Activated CD4-positive, alpha-beta T cell treated with anti-CD3 and anti-CD28 coated beads, Interleukin-2, amount 50 U/mL, for 16 hours (primary cell): ENCODE data around the gene PLXNA2.

ENCODE experiments used
- DNase-seq: peaks from one replicate; pipeline ENCODE4 v3.0.0-alpha.2; 2020

The PLXNA2 gene

DNA sequence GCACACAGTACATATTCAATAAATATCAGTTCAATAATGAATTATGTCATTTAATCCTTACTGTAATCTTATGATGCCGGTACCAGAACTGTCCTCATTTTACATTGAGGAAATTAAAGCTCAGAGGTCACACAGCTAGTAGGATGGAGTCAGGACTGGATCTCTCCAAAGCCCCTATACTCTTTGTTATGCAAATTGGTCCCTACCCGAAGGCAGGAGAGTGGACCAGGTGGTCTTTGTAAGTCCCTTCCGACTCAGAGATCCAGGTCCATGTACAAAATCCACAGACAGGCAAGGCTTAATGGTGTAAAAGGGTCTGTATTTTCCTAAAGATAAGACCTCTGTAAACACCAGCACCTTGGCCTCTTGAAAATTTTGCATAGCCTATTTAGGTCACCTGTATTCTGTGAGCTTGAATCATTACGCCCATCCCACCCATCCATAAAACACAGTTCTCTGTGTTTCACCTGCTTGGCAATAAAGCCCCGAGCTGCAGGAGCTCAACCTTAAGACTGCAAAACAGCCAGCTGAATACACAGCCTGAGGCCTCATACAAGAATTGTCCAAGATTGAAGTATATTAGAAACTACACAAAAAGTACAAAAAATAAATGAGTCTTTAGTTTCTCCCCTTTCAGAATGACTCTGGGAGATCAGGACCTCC is 41.7 kb downstream of the PLXNA2 start:
- no peak for DNase-seq

DNA sequence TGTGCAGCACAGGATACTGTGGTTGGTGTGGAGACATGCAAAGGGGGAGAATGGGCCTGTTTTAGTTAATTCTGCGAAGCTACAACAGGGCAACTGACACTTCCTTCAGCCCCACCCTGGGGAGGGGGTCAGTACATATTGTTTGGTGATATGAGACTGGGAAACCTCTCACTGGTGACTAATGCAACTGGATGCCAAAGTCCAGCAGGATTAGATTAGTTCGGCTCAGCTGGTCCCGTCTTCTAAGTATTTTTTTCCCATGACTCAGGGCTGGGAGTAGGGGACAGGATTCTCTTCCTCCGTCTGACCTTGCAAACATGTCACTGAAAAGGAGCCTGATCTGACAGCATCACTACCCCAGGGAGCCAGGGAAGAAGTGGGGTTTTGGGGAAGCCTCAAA is 43.0 kb downstream of the PLXNA2 start:
- no peak for DNase-seq

DNA sequence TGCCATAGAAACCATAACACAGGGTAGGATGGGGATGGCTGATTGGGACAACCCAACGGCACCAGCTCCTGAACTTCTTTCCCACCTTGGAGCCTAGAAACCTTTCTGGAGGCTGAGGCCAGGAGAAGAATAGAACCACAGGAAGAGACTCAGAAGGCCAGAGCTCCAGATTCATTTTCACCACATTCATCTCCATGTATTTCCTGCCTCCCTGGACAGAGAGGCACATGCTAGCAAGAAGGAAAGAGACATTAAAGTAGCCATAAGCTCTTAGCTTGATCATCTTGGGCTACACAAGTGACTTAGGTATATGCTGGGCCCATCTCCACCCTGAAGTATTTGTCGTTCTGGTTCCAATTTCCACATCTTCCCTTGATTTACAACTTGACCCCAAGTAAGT is 44.1 kb downstream of the PLXNA2 start:
- no peak for DNase-seq

DNA sequence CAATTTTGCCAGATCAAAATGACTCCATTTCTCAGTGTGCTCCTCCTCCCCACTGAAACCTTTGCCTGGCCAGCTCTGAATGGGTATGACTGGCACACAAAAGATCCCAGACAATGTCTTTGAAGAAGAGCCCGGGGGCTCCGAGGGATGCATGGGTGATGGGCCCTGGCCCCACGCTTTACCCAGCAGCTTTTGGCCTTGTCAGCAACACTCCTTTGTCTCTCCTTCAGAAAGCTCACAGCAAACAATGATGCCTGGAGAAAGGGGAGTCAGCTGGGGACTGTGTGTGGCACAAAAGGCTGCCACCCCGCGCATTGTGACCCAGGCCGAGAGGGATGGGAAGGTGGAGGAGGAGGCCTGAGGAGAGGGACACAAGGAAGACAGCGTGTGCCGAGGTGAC is 45.9 kb downstream of the PLXNA2 start:
- DNase-seq = no peak

DNA sequence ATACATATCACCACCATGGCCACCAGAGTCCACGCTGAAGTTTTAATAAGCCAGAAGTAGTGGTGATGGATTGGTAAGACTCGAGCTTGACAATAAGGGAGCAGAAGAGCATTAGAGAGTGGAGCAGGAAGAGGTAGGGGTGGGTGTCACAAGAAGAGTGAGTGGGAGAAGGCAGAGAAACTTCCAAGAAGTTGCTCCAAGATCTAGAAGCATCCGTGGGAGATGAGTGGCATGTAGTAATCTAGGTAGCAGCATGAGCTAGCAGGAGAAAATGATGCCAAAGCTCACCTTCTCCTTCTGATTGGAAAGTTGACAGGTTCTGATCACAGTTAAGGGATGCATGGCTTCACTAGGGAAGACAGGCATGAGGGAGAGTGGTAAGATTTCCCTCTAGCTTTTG is 49.2 kb downstream of the PLXNA2 start:
- no peak for DNase-seq

DNA sequence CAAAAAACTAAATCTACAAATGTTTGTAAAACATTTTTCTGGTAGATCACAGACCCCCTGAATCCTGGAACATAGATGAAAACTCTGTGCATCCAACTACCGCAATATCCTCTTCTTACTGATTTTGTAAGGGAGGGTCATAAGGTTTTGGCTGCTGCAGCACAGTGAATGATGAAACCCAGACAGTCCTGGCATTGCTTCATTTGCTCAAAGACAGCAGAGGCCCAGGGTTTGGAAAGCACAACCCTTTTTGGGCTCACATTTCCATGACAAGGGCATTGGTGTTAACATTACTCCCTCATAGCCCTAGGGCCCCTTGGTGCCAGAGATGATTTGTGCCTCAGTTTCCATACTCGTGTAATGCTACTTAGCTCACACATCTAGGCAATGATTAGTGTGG is 51.2 kb downstream of the PLXNA2 start:
- DNase-seq = no peak

DNA sequence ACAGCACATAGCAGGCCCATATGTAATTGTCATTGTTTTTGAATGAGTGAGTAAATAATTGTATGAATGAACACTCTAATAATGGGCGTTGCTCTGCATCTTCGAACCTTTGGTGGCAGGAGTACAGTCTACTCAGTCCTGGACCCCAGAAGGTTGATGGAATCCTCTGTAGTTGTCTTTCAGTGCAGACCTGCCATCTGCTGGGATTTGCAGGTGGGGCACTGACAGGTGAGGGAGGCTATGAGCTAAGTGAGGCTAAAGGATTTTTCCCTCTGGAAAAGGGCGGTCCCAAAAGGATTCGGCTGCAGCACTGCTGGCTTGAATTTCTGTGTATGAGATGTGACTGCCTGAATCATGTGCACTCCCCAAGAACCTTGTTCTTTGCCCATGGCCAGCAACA is 53.4 kb downstream of the PLXNA2 start:
- no peak for DNase-seq

DNA sequence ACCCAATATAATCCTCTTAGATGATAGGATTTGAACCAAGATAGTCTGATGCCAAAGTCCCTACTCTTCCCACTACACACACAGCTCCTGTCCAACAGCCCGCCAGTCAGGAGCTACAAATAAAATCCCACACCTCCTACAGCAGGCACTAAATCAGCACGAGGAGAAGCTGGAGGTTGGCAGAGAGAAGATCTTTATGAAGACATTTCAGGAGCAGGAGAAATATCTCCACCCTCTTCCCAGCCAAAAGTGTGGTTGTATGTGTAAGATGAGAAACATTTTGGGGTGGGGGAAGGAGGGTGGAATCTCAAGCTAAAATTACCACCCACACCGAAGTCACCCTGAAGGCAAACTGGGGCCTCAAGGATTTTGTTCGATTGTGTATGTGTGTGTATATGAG is 54.5 kb downstream of the PLXNA2 start:
- no peak for DNase-seq

DNA sequence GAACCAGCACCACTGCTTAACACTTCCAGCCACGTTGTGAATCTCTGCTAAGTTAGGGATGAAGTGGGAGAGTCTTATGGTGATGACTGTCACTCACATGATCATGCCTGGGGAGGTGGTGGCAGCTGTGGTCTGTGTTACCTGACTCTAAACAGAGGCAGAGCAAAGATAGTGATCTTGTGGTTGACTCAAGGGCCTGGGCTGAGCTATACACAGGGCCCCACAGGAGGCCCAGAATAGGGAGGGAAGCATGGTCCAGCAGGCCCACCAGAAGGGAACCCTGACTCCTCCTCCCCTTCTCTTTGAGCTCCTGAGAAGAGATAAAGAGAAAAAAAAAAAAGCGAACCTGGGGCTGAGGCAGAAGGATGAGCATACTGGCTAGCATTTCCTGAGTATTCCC is 55.0 kb downstream of the PLXNA2 start:
- peak; percentile 30 for DNase-seq

DNA sequence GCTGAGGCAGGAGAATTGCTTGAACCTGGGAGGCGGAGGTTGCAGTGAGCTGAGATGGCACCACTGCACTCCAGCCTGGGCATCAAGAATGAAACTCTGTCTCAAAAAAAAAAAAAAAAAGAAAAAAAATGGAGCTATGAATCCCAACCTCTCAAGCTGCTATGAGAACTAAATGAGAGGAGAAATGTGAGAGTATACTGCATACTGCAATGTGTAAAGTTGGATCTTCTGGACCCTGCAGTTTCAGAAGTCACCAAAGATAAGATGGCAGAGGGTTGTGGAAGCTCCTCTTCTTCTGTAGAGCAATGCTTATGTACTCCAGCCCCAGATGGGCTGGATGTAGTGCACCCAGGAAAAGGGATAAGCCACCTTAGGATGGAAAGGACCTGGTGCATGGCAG is 55.6 kb downstream of the PLXNA2 start:
- DNase-seq = no peak

DNA sequence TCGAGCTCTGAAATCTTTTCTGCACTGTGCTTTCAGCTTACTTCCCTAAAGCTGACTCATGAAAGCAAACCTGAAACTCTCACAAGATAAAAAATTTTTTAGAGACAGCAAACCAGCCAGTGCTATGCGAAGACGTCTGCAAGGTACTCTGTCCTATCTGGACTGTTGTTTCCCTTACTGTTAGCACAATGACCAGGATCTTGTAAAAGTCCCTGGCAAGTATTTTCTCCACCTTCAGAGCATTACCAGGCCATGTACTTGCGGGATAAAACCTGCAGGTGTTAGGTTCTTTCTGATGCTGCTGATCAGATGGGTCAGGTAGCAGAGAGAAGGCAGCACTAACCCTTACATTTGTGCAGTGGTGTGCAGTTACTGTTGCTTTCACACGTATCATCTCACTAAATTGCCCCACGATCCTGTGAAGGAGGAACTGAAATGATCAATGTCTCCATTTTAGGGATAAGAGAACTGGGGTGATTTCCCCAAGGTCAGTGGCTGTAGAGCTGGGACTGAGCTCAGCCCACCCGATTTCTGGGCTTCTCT is 56.6 kb downstream of the PLXNA2 start:
- DNase-seq = no peak

DNA sequence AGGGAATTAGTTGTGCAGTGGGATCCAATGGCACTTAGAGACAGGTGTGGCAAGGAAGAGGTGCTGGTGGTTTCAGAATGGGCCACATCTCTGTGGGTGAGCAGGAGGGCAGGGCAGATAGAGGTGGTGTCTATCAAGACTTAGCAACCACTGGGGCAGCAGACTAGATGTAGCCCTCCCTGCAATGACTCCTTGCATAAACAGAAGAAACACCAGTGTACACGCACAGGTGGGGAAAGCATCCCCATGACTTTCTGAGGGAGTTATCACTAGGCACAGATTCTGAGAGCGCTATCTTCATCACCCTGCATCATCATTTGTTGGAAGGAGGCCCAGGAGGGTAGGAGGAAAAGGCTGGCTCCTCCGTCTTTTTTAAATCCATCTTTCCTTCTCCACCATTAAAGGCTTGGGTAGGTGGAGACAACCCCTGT is 58.4 kb downstream of the PLXNA2 start:
- no peak for DNase-seq

DNA sequence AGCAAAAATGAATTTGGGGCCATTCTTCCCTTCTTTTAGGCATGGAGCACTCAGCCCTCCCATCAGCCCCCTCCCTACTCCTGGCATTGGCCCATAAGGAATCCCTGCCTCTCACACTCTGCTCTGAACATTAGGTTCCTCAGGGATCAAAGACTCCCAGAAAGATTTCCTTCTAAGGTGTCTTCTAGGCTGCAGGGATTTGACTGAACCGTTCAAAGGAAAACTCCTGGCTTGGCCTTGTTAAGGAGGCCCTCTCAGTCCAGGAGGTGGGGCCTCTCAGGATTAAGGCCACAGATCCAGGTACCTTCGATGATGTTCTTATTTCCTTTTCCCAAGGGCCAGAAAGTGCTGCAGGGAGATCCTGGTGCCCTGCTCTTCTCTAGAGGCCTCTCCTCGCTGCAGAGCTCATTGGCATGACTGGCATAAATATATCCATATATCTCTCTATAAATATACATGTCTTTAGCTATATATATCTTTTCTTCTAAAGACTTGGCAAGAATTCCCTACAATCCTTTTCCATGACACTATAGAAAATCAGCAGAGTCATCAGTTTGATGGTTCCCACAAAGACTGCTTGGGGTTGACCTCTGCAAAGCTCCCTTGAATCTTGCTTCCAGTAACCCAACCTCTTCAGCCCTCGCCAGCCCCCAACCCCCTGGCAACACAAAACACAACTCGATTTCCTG is 59.1 kb downstream of the PLXNA2 start:
- DNase-seq = no peak

DNA sequence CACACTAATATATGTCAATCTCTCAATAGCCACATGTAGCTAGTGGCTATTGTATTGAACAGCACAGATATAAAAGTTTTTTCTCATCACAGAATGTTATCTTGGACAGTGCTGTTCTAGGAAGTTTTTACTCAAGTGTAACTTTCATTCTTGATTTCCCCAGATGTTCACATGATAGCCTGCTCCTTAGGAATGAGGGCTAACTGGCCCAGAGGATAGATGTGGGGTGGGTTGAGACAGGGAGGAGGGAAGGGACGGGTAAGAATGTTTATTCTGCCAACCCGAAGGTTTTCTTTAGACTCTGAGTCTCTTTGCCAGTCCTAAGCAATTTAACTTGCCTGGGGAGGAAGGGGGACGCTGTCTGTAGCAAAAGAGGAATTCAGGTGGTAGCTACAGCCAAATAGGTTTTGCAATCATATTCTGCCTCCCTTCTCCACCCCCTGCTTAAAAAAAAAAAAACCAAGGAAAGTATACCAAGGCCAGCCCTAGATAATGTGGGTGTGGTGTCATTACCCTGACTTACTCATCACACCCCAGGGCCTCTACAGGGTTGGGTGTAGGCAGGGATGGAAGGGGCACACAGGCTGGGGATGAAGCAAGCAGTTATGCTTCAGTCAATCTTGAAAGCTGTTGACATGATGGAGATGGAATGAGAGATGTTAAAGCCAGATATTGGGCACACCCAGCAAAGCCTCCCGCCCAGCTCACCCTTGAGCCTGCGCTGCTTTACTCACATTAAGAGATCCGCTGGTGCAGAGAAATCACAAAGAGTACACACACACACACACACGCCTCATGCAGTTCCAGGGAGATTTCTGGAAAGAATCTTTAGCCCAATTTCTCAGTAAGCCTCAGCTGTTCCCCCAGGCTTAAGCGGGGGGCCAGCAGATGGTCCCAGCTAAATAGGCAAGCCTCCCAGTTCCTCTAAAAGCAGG is 59.9 kb downstream of the PLXNA2 start:
- DNase-seq = no peak

DNA sequence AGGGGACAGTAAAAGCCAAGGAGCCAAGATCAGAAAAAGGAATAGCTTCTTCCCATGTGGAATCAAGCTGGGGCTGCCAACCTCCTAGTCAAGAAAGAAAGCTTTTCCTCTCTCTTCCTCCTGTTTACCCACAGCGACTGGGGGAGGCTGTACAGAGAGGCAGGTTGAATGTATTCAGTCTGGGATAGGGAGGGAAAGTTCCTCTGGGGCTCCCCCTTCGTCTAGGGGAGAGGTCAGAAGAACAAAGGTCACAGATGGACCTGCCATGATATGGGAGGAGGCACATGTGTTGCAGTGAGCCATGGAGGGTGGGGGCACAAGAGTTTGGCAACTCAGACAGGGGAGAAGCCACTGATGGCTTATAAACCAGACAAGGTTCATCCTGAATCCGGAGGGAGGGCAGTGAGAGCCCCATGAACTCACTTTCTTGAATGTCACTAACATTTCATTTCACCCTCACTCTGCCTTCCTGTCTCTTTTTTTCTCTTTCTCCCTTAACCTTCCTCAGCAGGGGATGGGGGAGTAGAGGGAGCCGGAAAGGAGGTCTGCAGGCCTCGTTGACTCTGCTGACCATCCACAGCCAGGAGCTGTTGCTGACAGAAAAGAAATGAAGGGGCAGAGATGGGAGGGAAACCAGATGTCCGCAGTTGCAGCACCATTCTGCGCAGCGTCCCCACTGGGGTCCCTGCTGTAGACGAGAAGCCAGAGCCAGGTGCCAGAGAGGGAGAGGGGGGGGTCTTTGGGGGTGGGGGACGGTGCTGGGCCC is 61.1 kb downstream of the PLXNA2 start:
- no peak for DNase-seq

DNA sequence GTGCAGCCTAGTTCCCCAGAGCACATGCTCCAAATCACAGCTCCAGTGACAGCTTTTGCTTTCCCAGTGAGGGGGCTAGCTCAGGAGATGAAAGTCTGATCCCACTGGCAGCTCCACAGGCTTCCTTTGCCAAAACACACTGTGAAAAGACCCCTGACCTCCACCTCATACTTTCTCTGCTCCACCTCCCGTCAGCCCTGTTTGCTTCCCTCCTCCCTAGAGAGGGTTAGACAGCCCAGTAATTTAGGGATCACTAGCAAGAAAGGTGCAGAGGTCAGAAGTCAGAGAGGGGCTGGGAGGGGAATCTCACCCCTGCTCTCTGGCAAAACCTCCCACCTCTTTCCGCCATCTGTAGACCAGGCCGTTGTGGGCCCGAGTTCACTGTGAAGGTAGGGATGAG is 62.8 kb downstream of the PLXNA2 start:
- DNase-seq = no peak

DNA sequence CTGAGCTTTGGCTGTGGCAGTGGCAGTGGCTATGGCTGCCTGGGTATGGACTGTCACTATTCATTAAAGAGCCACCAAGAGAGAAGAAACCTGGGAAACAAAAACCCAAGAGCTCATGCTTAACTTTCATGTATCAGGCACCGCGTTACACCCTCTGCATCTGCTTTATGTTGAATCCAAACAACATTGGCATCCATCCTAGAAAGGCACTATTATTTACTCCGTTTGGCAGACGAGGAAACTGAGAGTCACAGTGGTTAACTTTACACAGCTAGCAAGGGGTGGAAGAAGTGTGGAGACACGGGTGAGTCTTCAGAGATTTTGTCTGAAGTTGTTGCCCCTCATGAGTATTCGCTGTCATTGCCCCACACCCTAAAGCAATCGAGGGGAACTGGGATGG is 63.8 kb downstream of the PLXNA2 start:
- no peak for DNase-seq

DNA sequence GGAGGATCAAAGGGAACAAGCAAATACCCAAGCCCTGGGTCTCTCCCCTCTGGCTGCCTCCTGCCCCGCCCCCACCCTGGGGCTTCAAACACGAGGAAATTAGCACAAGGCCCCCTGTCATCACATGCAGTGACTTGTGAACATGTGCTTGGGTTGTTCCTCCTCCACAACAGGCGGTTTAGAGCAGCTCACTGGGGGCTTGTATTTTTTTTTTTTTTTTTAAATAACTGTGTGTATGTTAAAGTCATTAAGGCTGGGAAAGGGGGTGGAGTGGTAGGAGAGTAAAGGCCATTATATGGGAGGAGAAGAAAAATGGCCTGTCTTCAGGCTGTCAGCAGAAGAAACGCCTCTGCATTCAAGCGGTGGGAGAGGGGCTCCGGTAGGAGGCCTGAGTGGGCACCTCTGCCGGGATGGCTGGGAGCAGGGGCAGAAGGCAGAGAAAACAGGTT is 64.2 kb downstream of the PLXNA2 start:
- DNase-seq = no peak

DNA sequence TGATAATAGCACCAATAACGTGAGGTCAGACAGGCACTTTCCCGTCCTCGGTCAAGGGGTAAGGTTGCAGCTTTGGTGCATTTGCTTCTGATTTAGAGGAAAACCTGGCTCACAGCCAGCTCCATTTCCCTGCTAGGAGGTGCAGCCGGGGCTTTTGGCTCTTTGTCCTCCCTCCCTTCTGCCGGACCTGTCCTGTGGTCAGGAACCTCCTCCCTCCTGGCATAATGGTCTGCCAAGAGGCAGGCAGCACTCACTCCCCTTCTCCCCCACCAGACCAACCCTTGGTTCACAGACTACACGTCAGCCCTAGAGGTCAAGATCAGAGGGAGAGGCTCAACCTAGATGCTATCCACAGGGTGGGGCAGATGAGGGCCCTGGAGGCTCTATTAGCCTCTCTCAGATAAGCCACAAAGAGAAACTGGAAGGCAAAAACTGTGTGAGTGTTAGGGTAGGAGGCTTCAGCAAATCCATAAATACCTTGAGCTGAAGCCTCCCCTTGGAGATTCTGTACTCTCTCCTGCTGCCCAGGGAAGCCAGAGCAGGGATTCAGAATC is 64.8 kb downstream of the PLXNA2 start:
- DNase-seq = no peak

DNA sequence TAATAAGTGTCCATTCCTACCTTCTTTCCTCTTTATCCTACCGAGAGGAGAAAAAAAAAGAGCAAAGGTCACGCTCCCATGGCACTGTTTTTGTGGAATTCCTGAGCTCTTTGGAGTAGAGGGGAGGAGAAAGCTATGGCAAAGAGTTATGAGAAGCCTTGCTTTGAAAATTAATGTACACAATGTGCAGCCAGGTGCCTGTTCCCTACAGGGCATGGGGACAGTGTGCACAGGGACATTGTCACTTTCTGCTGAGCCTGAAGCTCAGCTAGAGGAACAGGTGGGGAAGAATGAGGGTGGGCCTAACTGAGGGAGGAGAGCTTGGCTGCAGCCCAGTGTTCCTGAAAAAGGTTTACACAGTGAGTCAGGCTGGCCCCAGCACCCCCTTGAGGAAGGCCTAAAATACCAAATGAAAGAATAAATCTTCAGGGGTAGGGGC is 66.1 kb downstream of the PLXNA2 start:
- no peak for DNase-seq

DNA sequence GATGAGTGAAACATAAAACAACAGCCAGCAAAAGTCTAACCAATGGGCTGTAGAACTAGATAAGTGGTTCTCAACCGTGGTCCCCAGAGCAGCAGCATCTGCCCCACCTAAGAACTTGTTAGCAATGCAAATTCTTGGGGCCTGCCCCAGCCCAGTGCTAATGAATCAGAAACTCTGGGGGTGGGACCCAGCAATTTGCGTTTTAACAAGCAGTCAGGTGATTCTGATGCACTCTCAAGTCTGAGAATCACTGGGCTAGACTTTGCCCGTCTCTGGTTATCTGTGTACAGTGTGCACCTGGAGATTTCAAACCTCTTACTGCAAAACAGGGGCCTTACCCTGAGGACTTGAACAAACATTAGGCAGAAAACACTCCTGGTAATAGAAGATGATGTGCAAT is 66.5 kb downstream of the PLXNA2 start:
- DNase-seq = no peak

DNA sequence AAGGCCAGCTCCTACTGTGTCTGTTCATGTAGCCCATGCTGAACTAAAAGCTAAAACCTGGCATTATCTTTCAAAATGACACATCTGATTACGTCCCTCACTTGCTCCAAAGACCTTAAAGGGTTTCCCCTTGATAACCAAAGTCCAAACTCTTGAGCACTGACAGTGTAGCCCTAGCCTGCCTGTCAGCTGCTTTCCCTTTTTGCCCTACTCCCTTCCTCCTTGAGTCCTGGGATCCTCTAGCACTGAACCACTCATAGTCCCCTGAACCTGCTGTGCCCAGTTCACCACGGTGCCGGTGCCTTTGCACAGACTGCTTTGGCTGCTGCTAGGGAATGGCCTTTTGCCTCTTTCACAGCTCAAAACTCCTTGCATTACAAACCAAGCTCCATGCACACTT is 67.5 kb downstream of the PLXNA2 start:
- no peak for DNase-seq
